Right atrium auricular region (tissue), 2 donors: ENCODE results near the gene TPRX1. TPM values are rescaled to one million over a fixed set of nuclear protein-coding genes. Genes with fewer than 3 reads are reported as not detected.
"Not testable (repeated sequence)": the region's sequence is repeated elsewhere in the genome, so short reads cannot be mapped to it uniquely, and the experiment has no call there.

Source experiments
- DNase-seq: peaks from one replicate; pipeline ENCODE4 v3.0.0-alpha.2; 2019; ENCODE audit warnings: low spot score
- H3K27ac ChIP-seq, 2 donors: fragments of 200-600 bp; sonication (generic); 1 replicate in 1 of 2; 2 replicates in 1 of 2; pipeline ENCODE4 v1.5.1; 2016 to 2019
- H3K27me3 ChIP-seq, 2 donors: fragments of 200-600 bp; sonication (generic); one replicate each; pipeline versions ENCODE4 v1.5.1 to v1.6.0; 2017 to 2019
- H3K36me3 ChIP-seq: fragments of 200-600 bp; sonication (generic); one replicate; pipeline ENCODE4 v1.5.1; 2016
- H3K4me1 ChIP-seq, 2 donors: fragments of 200-600 bp; sonication (generic); one replicate each; pipeline versions ENCODE4 v1.5.1 to v1.6.0; 2017 to 2019
- H3K4me3 ChIP-seq, 2 donors: fragments of 200-600 bp; sonication (generic); 1 replicate in 1 of 2; 2 replicates in 1 of 2; pipeline ENCODE4 v1.5.1; 2017 to 2019; ENCODE audit warnings: mild to moderate bottlenecking in 1 of 2, moderate library complexity in 1 of 2
- H3K9me3 ChIP-seq, 2 donors: fragments of 200-600 bp; sonication (generic); one replicate each; pipeline ENCODE4 v1.5.1; 2019
- total RNA-seq, 2 donors: library from RNA; depleted of rRNA; stranded (reverse); fragments of >200 nt; gene quantifications; one replicate each; pipeline ENCODE4 v1.1.0, GENCODE V29; 2016
- TF ChIP-seq, protein P1 (sequence below), 2 donors: fragments of 200-600 bp; sonication (generic); IDR thresholded peaks; one replicate each; pipeline ENCODE4 v1.5.1; 2019; ENCODE audit warnings: antibody characterized with exemption in 2 of 2

The TPRX1 gene
- total RNA-seq, 2 donors from 2014 or later, result not detected

DNA sequence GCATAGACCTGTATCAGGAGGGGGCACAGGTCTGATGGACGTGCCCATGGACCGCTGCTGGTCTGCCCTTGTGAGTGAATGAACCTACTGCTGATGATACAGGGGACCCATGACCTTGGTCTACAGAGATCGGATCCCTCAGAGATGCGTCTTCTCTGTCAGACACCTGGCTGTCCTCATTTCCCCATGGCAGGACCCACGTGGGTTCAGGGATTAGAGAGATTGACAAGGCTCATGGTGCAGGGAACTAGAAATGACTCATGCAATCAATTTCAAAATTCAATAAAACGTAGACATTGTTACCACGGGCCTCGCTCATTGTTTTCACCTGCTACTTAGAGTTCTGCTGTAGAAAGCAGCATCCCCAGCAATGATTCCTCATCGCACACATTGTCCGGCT lies 962 bp upstream of the TPRX1 start:
- Histone ChIP-seq H3K36me3 (no peaks in the 10 kb centered on the region), H3K9me3 (no peaks in the 10 kb centered on the region), H3K4me3 (no peak overlapping the region), H3K4me1 (no peaks in the 10 kb centered on the region), H3K27ac (no peak overlapping the region), H3K27me3 (no peaks in the 10 kb centered on the region)
- DNase-seq, result no peak
- TF ChIP-seq, protein P1, sequence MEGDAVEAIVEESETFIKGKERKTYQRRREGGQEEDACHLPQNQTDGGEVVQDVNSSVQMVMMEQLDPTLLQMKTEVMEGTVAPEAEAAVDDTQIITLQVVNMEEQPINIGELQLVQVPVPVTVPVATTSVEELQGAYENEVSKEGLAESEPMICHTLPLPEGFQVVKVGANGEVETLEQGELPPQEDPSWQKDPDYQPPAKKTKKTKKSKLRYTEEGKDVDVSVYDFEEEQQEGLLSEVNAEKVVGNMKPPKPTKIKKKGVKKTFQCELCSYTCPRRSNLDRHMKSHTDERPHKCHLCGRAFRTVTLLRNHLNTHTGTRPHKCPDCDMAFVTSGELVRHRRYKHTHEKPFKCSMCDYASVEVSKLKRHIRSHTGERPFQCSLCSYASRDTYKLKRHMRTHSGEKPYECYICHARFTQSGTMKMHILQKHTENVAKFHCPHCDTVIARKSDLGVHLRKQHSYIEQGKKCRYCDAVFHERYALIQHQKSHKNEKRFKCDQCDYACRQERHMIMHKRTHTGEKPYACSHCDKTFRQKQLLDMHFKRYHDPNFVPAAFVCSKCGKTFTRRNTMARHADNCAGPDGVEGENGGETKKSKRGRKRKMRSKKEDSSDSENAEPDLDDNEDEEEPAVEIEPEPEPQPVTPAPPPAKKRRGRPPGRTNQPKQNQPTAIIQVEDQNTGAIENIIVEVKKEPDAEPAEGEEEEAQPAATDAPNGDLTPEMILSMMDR (IDR thresholded peaks at IDR 0.05), result no peak

DNA sequence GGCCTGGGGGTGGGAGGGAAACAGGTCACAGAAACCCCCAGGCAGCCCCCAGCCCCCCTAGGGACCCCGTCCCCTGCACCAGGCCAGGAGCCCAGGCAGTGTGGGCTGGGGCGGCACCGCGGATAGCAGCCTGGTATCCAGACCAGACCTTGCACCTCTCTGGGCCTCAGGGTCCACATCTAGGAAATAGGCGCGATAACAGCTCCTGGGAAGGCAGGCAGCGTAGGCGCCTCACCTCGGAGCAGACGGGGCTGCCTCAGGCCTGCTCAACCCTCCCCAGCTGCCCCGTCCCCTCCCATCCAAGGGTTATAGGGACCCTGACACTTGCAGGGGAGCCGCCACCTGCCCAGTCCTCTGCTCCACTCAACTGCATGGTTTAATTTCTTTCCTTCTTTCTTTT lies 680 bp downstream of the TPRX1 start:
- H3K9me3 ChIP-seq, H3K27me3 ChIP-seq, DNase-seq, H3K36me3 ChIP-seq, H3K4me1 ChIP-seq, H3K4me3 ChIP-seq, H3K27ac ChIP-seq: not testable (repeated sequence)

DNA sequence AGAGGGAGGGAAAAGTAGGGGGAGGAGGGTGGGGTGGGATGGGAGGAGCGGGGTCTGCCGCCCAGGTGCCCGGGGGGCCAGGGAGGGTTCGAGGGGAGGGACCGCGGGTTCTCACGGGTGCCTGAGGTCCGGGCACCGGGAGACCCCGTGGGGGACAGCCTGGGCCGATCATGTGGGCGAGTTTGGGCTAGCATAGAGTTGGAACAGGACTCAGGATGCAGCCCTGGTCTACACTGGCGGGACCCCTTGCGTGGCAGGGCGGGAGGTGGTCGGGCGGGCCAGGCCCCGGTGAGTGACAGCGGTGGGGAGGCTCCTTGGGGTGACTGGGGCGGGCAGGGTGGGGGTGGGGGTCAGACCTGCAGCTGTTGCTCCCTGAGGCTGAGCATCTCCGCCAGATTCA lies 1.2 kb downstream of the TPRX1 start:
- not testable (repeated sequence) for H3K4me1 ChIP-seq, H3K4me3 ChIP-seq, H3K36me3 ChIP-seq, H3K9me3 ChIP-seq, H3K27ac ChIP-seq, DNase-seq, H3K27me3 ChIP-seq

DNA sequence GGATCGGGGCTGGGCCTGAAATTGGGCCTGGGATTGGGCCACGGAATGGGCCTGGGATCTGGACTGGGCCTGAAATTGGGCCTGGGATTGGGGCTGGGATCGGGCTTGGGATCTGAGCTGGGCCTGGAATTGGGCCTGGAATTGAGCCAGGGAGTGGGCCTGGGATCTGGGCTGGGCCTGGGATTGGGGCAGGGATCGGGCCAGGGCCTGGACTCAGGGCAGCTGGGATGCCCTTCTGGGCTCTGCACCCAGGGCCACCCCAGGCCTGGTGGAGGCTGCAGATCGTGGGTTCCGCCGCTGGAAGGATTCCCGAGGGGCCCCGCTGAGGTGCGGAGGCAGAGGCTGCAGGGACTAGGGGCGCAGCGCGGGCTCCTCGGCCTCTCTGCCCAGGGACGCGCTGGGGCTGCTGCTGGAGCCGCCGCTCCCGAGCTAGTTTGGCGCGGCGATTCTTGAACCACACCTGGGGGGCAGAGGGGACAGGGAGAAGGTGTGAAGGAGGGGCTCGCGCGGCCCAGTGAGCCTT lies 1.8 kb downstream of the TPRX1 start:
- H3K4me3 ChIP-seq, result no peak overlapping the region
- no peaks in the 10 kb centered on the region for H3K27me3 ChIP-seq
- TF ChIP-seq, protein P1 (IDR thresholded peaks at IDR 0.05), result no peak
- no peak overlapping the region for H3K27ac ChIP-seq
- no peaks in the 10 kb centered on the region for H3K4me1 ChIP-seq
- H3K9me3 ChIP-seq, result no peaks in the 10 kb centered on the region
- no peaks in the 10 kb centered on the region for H3K36me3 ChIP-seq
- DNase-seq, result no peak

DNA sequence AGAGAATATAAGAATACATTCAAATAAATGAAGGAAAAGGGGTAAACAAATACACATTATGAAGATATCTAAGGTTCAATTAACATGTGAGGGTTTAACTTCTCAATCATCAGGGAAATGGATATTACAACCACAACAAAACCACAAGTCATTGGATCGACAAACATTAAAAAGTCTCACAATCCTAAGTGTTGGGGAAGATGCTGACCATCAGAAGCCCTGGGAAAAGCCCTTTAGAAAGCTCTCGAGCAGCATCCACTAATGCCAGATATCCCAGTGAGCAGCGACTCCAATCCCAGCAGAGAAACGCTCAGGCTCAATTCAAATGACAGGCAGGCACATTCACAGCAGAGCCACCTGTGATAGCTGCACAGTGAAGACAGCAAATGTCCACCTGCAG lies 3.1 kb downstream of the TPRX1 start:
- Histone ChIP-seq H3K9me3 (no peaks in the 10 kb centered on the region), H3K36me3 (no peaks in the 10 kb centered on the region), H3K27me3 (no peaks in the 10 kb centered on the region), H3K27ac (no peak overlapping the region), H3K4me3 (no peak overlapping the region), H3K4me1 (no peaks in the 10 kb centered on the region)
- no peak for DNase-seq
- TF ChIP-seq, protein P1 (IDR thresholded peaks at IDR 0.05), result no peak

DNA sequence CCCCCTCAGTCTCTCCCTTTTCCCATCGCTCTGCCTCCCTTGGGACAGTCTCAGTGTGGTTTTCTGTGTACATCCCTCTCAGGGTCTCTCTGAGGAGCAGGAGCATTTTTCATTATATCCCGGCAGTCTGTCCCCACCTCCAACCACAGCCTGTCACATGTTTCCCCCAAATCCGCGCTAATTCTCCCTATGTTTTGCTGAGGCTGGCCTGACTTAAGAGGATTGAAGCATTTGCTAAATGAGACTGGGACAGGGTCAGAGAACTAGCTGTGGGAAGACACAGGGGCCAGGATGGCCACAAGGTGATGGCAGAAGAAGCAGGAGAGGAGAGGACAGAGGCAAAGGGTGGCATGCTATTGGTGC lies 5.5 kb downstream of the TPRX1 start:
- no peak for DNase-seq
- no peak overlapping the region for H3K4me3 ChIP-seq

More for the DNA sequence above, 5.5 kb downstream of the TPRX1 start:
- no peaks in the 10 kb centered on the region for H3K4me1 ChIP-seq
- no peaks in the 10 kb centered on the region for H3K27me3 ChIP-seq
- no peak overlapping the region for H3K27ac ChIP-seq
- no peaks in the 10 kb centered on the region for H3K9me3 ChIP-seq
- no peaks in the 10 kb centered on the region for H3K36me3 ChIP-seq
- TF ChIP-seq, protein P1 (IDR thresholded peaks at IDR 0.05), result no peak
